ENCODE results near the gene TNK2. TPM values are rescaled to one million over a fixed set of nuclear protein-coding genes. Genes with fewer than 3 reads are reported as not detected.
"Not testable (repeated sequence)": the region's sequence is repeated elsewhere in the genome, so short reads cannot be mapped to it uniquely, and the experiment has no call there.

The TNK2 gene
- total RNA-seq, 1 experiment from 2014 or later: 72.3 TPM

DNA sequence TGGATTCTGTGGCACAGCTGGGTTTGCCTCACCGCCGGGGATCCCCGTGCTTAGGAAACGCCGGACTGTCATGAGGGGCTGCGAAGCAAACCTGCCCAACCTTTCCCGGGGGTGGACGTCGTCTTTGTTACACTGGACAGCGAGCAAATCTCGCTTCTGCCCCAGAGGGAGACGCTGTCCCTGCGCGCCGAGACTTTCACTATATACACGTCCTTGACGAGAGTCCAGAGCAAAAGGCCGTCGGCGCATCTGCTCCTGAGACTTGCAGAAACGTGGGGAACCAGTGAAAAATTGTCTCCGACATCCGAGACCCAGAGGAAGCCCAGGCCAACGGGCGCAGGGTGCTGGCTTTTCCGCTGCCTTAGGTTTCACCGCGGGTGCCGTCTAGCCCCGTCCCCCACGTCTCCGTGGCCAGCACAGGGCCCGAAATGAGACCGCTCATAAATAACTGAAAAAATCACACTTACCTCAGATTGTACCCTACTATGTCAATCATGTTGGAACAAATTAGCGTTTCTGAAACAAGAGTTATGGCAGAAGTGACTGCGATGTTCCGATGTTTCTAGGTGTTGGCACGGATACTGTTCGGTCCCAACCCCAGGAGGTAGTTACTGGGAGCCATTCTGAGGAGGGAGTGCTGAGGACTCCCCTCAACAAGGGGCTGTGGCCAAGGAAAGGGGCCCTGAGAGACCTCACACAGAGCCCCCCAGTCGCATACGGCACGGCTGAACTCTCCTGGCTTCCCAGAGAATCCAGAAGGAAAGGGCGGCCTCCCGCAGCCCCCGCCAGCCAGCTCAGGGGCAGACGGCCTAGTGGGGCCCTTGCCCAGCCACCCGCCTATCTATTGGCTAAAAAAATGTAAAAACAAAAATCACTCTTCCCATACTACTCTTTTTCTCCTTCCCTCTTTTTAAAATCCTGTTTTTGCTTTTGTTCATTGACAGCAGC lies 82.2 kb downstream of the TNK2 start:
- BruUV-seq (replicated peaks): no TSS peak
- in situ Hi-C loops (cut with HindIII; ENCODE audit: low pct_unique_long_range_greater_than_20kb, low sequenced_read_pairs): no loop called here
- Histone ChIP-seq H3K36me3 (ENCODE audit: control insufficient read depth, insufficient read depth, low read length) (no peaks in the 10 kb centered on the region), H3K9me3 (ENCODE audit: control insufficient read depth, insufficient read depth, low read depth, low read length) (no peaks in the 10 kb centered on the region), H3K4me3 (ENCODE audit: low read depth in 2 of 2, low read length in 2 of 2) (no peak overlapping the region), H3K4me1 (ENCODE audit: control insufficient read depth, insufficient read depth, low read length) (no peaks in the 10 kb centered on the region), H3K27ac (ENCODE audit: low read length) (no peak overlapping the region), H3K27me3 (ENCODE audit: control insufficient read depth, insufficient read depth, low read length) (no peaks in the 10 kb centered on the region; the same call in 1 of the 2 replicates)
- intact Hi-C loops (cut with micrococcal nuclease; ENCODE audit: unreplicated experiment): no loop called here
- ChIA-PET POLR2A (no interaction called here), CTCF (interaction anchor here (0.6 kb wide), 1 partner anchor 84 kb away, joined by 9 read pairs; no protein-coding TSS in a partner anchor)
- no peak for DNase-seq (ENCODE audit: low read depth, low spot score)
- TF ChIP-seq, protein P1, sequence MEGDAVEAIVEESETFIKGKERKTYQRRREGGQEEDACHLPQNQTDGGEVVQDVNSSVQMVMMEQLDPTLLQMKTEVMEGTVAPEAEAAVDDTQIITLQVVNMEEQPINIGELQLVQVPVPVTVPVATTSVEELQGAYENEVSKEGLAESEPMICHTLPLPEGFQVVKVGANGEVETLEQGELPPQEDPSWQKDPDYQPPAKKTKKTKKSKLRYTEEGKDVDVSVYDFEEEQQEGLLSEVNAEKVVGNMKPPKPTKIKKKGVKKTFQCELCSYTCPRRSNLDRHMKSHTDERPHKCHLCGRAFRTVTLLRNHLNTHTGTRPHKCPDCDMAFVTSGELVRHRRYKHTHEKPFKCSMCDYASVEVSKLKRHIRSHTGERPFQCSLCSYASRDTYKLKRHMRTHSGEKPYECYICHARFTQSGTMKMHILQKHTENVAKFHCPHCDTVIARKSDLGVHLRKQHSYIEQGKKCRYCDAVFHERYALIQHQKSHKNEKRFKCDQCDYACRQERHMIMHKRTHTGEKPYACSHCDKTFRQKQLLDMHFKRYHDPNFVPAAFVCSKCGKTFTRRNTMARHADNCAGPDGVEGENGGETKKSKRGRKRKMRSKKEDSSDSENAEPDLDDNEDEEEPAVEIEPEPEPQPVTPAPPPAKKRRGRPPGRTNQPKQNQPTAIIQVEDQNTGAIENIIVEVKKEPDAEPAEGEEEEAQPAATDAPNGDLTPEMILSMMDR (IDR thresholded peaks at IDR 0.05): no peak
- TF ChIP-seq POLR2AphosphoS5 (IDR thresholded peaks at IDR 0.05; ENCODE audit: low read depth, low read length) (no peak), SIN3A (IDR thresholded peaks at IDR 0.05; ENCODE audit: borderline replicate concordance, insufficient read depth, low read depth, low read length) (no peak), TCF7L2 (IDR thresholded peaks at IDR 0.05; ENCODE audit: low read depth, low read length) (no peak)
- TF ChIP-seq, protein P2, sequence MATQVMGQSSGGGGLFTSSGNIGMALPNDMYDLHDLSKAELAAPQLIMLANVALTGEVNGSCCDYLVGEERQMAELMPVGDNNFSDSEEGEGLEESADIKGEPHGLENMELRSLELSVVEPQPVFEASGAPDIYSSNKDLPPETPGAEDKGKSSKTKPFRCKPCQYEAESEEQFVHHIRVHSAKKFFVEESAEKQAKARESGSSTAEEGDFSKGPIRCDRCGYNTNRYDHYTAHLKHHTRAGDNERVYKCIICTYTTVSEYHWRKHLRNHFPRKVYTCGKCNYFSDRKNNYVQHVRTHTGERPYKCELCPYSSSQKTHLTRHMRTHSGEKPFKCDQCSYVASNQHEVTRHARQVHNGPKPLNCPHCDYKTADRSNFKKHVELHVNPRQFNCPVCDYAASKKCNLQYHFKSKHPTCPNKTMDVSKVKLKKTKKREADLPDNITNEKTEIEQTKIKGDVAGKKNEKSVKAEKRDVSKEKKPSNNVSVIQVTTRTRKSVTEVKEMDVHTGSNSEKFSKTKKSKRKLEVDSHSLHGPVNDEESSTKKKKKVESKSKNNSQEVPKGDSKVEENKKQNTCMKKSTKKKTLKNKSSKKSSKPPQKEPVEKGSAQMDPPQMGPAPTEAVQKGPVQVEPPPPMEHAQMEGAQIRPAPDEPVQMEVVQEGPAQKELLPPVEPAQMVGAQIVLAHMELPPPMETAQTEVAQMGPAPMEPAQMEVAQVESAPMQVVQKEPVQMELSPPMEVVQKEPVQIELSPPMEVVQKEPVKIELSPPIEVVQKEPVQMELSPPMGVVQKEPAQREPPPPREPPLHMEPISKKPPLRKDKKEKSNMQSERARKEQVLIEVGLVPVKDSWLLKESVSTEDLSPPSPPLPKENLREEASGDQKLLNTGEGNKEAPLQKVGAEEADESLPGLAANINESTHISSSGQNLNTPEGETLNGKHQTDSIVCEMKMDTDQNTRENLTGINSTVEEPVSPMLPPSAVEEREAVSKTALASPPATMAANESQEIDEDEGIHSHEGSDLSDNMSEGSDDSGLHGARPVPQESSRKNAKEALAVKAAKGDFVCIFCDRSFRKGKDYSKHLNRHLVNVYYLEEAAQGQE (IDR thresholded peaks at IDR 0.05; ENCODE audit: insufficient read depth in 1 of 2, low read depth in 2 of 2, low read length in 1 of 2): no peak
- ATAC-seq: no peak

DNA sequence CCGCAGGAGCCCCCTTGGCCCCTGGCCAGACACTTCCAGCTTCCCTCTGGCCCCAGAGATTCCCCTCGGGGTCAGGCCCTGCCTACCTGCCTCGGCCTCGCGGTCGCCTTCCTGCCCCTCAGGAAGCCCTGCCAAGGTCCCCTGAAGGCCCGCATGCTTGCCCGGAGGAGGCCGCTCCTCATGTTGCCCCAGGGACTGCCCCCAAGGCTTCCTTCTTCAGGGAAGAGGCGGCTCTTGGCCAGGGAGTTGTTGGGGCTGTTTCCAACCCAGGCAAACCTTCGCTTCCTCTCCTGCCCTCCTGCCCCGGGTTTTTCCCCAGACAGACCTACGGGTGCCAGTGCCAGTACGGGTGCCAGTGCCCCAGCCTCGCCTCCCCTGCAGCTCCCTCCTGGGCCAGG lies 83.2 kb downstream of the TNK2 start:
- ATAC-seq (no peak; the same call in 1 of the 2 replicates), DNase-seq (ENCODE audit: low read depth, low spot score) (no peak)
- ChIA-PET CTCF (no interaction called here), POLR2A (no interaction called here)
- intact Hi-C loops (cut with micrococcal nuclease; ENCODE audit: unreplicated experiment): no loop called here
- no peaks in the 10 kb centered on the region for H3K36me3 ChIP-seq (ENCODE audit: control insufficient read depth, insufficient read depth, low read length)
- no peak overlapping the region for H3K4me3 ChIP-seq (ENCODE audit: low read depth in 2 of 2, low read length in 2 of 2)
- no peak overlapping the region for H3K27ac ChIP-seq (ENCODE audit: low read length)
- no peaks in the 10 kb centered on the region for H3K4me1 ChIP-seq (ENCODE audit: control insufficient read depth, insufficient read depth, low read length)
- TF ChIP-seq, protein P2 (IDR thresholded peaks at IDR 0.05; ENCODE audit: insufficient read depth in 1 of 2, low read depth in 2 of 2, low read length in 1 of 2): no peak
- no peak for TF ChIP-seq POLR2AphosphoS5 (IDR thresholded peaks at IDR 0.05; ENCODE audit: low read depth, low read length)
- no peak for TF ChIP-seq SIN3A (IDR thresholded peaks at IDR 0.05; ENCODE audit: borderline replicate concordance, insufficient read depth, low read depth, low read length)
- TF ChIP-seq, protein P1 (IDR thresholded peaks at IDR 0.05): no peak
- TF ChIP-seq TCF7L2 (IDR thresholded peaks at IDR 0.05; ENCODE audit: low read depth, low read length): no peak
- no peaks in the 10 kb centered on the region; the same call in 1 of the 2 replicates for H3K27me3 ChIP-seq (ENCODE audit: control insufficient read depth, insufficient read depth, low read length)
- H3K9me3 ChIP-seq (ENCODE audit: control insufficient read depth, insufficient read depth, low read depth, low read length): no peaks in the 10 kb centered on the region
- in situ Hi-C loops (cut with HindIII; ENCODE audit: low pct_unique_long_range_greater_than_20kb, low sequenced_read_pairs): no loop called here
- BruUV-seq (replicated peaks): no TSS peak

DNA sequence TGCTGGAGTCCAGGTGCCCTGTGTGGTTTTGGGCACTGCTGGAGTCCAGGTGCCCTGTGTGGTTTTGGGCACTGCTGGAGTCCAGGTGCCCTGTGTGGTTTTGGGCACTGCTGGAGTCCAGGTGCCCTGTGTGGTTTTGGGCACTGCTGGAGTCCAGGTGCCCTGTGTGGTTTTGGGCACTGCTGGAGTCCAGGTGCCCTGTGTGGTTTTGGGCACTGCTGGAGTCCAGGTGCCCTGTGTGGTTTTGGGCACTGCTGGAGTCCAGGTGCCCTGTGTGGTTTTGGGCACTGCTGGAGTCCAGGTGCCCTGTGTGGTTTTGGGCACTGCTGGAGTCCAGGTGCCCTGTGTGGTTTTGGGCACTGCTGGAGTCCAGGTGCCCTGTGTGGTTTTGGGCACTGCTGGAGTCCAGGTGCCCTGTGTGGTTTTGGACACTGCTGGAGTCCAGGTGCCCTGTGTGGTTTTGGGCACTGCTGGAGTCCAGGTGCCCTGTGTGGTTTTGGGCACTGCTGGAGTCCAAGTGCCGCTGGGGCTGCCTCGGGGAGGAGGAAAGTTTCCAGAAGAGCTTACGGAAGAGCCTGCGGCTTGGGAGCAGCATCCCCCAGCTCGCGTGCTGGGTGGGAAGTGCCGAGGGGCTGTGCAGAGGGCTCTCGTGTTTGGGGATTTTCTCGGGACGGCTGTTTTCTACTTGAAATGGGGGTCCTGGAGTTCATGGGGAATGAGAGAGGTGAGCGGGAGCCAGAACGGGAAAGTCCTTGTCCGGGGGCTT lies 83.7 kb downstream of the TNK2 start:
- CTCF ChIA-PET; H3K4me3 ChIP-seq (ENCODE audit: low read depth in 2 of 2, low read length in 2 of 2); H3K4me1 ChIP-seq (ENCODE audit: control insufficient read depth, insufficient read depth, low read length); ATAC-seq; POLR2A ChIA-PET; DNase-seq (ENCODE audit: low read depth, low spot score); H3K27me3 ChIP-seq (ENCODE audit: control insufficient read depth, insufficient read depth, low read length); H3K27ac ChIP-seq (ENCODE audit: low read length); BruUV-seq (replicated peaks); H3K9me3 ChIP-seq (ENCODE audit: control insufficient read depth, insufficient read depth, low read depth, low read length); intact Hi-C loops (cut with micrococcal nuclease; ENCODE audit: unreplicated experiment); in situ Hi-C loops (cut with HindIII; ENCODE audit: low pct_unique_long_range_greater_than_20kb, low sequenced_read_pairs); H3K36me3 ChIP-seq (ENCODE audit: control insufficient read depth, insufficient read depth, low read length): not testable (repeated sequence)

All from Panc1 (cell line).